Lung (tissue), 12 donors: ENCODE data around the gene TBC1D22A. TPM values are rescaled to one million over a fixed set of nuclear protein-coding genes. Genes with fewer than 3 reads are reported as not detected.
A peak's percentile ranks its signal among the peaks of the same experiment; 100 is the strongest.

Experiments used
- ATAC-seq: fragments of 200-7000 bp; cut with Tn5 transposase; one replicate; pipeline ENCODE4 v1.9.1; 2020; ENCODE audit warnings: moderate number of reproducible peaks; ENCODE audit not compliant: insufficient read depth, low FRiP score
- DNase-seq, 3 donors: peaks; one replicate each; pipeline ENCODE4 v3.0.0-alpha.2; 2013 to 2017
- H3K27ac ChIP-seq, 2 donors: one replicate each; pipeline ENCODE4 v1.5.1; 2013; ENCODE audit warnings: mild to moderate bottlenecking in 2 of 2, moderate library complexity in 2 of 2, control low read depth in 1 of 2, inconsistent platforms in 1 of 2, low read depth in 1 of 2, low read length in 1 of 2
- H3K27me3 ChIP-seq, 3 donors: one replicate each; pipeline ENCODE4 v1.5.1; 2013; ENCODE audit warnings: low read length in 2 of 3; ENCODE audit not compliant: control insufficient read depth in 3 of 3, insufficient read depth in 3 of 3
- H3K36me3 ChIP-seq, 4 donors: one replicate each; pipeline ENCODE4 v1.5.1; 2013; ENCODE audit warnings: low read length in 4 of 4, mild to moderate bottlenecking in 1 of 4, moderate library complexity in 1 of 4; ENCODE audit not compliant: control insufficient read depth in 4 of 4, insufficient read depth in 4 of 4
- H3K4me1 ChIP-seq, 5 donors: one replicate each; pipeline ENCODE4 v1.5.1; 2013; ENCODE audit warnings: low read length in 5 of 5, mild to moderate bottlenecking in 2 of 5, moderate library complexity in 1 of 5; ENCODE audit not compliant: control insufficient read depth in 5 of 5, insufficient read depth in 5 of 5
- H3K4me3 ChIP-seq: one replicate; pipeline ENCODE4 v1.5.1; 2013; ENCODE audit warnings: mild to moderate bottlenecking, control low read depth, moderate library complexity
- H3K9ac ChIP-seq, 2 donors: one replicate each; pipeline ENCODE4 v1.5.1; 2013; ENCODE audit warnings: low read length in 2 of 2, control low read depth in 1 of 2; ENCODE audit not compliant: insufficient read depth in 1 of 2
- H3K9me3 ChIP-seq, 4 donors: one replicate each; pipeline ENCODE4 v1.5.1; 2013; ENCODE audit warnings: low read length in 3 of 4, mild to moderate bottlenecking in 1 of 4, moderate library complexity in 1 of 4; ENCODE audit not compliant: control insufficient read depth in 4 of 4, insufficient read depth in 3 of 4
- CTCF ChIP-seq: IDR thresholded peaks from 2 replicates; pipeline ENCODE4 v1.5.1; 2012; ENCODE audit warnings: mild to moderate bottlenecking; ENCODE audit errors: control extremely low read depth, extremely low read depth
- WGBS, 2 donors: extraction: QIAGEN DNeasy Blood & Tissue Kit; methylation state at CpG; one replicate each; pipeline ENCODE4 v1.1.7; 2013; 5-methylcytosine and 5-hydroxymethylcytosine counted together
- polyA plus RNA-seq, 2 donors: library from polyadenylated mRNA; stranded (reverse); fragments of 200-250 nt; gene quantifications; one replicate each; pipeline ENCODE4 v1.2.1, GENCODE V29; 2013
- total RNA-seq, 2 donors: library from RNA; depleted of rRNA in 1 of 2; stranded (reverse); fragments of >200 nt in 1 of 2; gene quantifications; one replicate each; pipeline ENCODE4 v1.2.1, GENCODE V29; 2014 to 2021
- donor health status: control.
- donor health status: control.
- donor health status: Bipolar disorder and iron deficiency.
- donor health status: healthy.
- donor health status: DM: yes; HTN: yes; CAD: no.

Gene TBC1D22A
- total and polyA plus RNA-seq, 4 donors = 20.2 to 38.4 (median 21.0) TPM

DNA sequence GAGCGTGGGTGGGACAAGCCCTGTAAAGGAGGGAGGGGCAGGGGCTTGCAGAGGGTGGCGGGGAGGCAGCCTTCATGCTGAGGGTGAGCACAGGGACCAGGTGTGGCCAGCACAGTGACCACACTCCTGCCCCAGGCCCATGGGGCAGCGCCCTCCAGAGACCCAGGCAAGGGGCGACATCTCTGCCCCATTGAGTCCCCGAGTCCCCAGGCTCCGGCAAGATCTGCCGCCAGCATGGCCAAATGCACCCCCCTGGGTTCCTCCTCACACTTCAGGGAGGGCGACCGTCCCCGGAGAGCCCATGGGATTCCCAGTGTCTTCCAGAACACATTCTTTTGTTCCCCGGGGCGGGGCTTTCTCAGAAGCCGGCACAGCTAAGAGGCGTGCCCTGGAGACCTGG lies 362.5 kb downstream of the TBC1D22A start:
- Histone ChIP-seq H3K4me3 (no peak overlapping the region), H3K27me3 (no peaks in the 10 kb centered on the region), H3K9me3 (no peaks in the 10 kb centered on the region), H3K36me3 (peaks cover 0 to 5% (median 1%) of the 10 kb centered on the region in 4 donors), H3K9ac (no peak overlapping the region), H3K27ac (no peak overlapping the region), H3K4me1 (no peaks in the 10 kb centered on the region)
- TF ChIP-seq CTCF = no peak
- WGBS, 2 donors = 89 to 96% methylated on average over 14 of the region's 14 CpGs
- ATAC-seq (no peak), DNase-seq (peak in 1 of 3 donors; percentile 9)

GRCh38 chr22:47125603-47126002 lies 363.2 kb downstream of the TBC1D22A start:
- H3K36me3 ChIP-seq = peaks cover 0 to 5% (median 1%) of the 10 kb centered on the region in 4 donors
- 83 to 87% methylated on average over 5 of the region's 5 CpGs for WGBS, 2 donors

DNA sequence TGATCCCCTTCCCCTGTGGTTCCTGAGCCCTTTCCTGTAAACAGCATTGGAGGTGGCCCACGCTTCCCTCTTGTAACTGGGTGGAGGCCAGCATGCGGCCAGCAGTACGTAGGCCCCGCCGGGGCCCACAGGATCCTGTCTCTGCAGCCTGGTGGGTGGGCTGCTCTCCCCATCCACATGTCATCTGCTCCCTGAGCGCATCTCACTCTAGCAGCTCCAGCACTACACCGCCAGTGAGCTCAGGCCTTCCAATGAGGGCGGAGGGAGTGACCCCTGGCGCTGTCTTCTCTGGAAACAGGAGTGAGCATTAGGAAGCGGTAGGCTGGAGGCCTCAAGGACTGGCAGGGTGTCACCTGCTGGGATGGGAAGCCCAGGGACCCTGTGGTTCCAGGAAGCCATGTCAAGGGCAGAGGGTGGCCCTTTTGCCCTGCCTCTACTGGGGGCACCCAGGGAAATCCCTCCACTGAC lies 363.9 kb downstream of the TBC1D22A start:
- H3K9ac ChIP-seq = no peak overlapping the region
- no peak for DNase-seq
- no peaks in the 10 kb centered on the region for H3K4me1 ChIP-seq
- no peak overlapping the region for H3K4me3 ChIP-seq
- H3K9me3 ChIP-seq = no peaks in the 10 kb centered on the region
- WGBS, 2 donors = 89 to 93% methylated on average over 10 of the region's 10 CpGs
- no peak for ATAC-seq
- H3K36me3 ChIP-seq = peaks cover 0 to 6% (median 1%) of the 10 kb centered on the region in 4 donors
- no peak overlapping the region for H3K27ac ChIP-seq
- no peak for TF ChIP-seq CTCF
- no peaks in the 10 kb centered on the region for H3K27me3 ChIP-seq

More at GRCh38 chr22:47125603-47126002, 363.2 kb downstream of the TBC1D22A start:
- ATAC-seq = no peak
- Histone ChIP-seq H3K4me3 (no peak overlapping the region), H3K4me1 (no peaks in the 10 kb centered on the region), H3K9ac (no peak overlapping the region), H3K9me3 (no peaks in the 10 kb centered on the region), H3K27me3 (no peaks in the 10 kb centered on the region), H3K27ac (no peak overlapping the region)
- peak in 1 of 3 donors; percentile 14 for DNase-seq
- no peak for TF ChIP-seq CTCF

GRCh38 chr22:47127441-47127871 lies 365.0 kb downstream of the TBC1D22A start:
- no peaks in the 10 kb centered on the region for H3K9me3 ChIP-seq
- H3K4me1 ChIP-seq = no peaks in the 10 kb centered on the region
- H3K27me3 ChIP-seq = no peaks in the 10 kb centered on the region
- no peak overlapping the region for H3K4me3 ChIP-seq
- no peak overlapping the region for H3K27ac ChIP-seq
- DNase-seq (no peak), ATAC-seq (no peak)
- no peak overlapping the region for H3K9ac ChIP-seq
- TF ChIP-seq CTCF = no peak
- whole genome bisulfite sequencing, 2 donors = 95 to 96% methylated on average over 15 of the region's 15 CpGs
- peaks cover 0 to 7% (median 1%) of the 10 kb centered on the region in 4 donors for H3K36me3 ChIP-seq
